GM18909 (cell line): ENCODE results near the gene BCAP31.

ENCODE experiments used
- ATAC-seq: cut with Tn5 transposase; IDR thresholded peaks from one replicate; pipeline ENCODE4 v1.9.1; 2021; ENCODE audit warnings: mild to moderate bottlenecking; ENCODE audit not compliant: unreplicated experiment, poor library complexity

Gene BCAP31

DNA sequence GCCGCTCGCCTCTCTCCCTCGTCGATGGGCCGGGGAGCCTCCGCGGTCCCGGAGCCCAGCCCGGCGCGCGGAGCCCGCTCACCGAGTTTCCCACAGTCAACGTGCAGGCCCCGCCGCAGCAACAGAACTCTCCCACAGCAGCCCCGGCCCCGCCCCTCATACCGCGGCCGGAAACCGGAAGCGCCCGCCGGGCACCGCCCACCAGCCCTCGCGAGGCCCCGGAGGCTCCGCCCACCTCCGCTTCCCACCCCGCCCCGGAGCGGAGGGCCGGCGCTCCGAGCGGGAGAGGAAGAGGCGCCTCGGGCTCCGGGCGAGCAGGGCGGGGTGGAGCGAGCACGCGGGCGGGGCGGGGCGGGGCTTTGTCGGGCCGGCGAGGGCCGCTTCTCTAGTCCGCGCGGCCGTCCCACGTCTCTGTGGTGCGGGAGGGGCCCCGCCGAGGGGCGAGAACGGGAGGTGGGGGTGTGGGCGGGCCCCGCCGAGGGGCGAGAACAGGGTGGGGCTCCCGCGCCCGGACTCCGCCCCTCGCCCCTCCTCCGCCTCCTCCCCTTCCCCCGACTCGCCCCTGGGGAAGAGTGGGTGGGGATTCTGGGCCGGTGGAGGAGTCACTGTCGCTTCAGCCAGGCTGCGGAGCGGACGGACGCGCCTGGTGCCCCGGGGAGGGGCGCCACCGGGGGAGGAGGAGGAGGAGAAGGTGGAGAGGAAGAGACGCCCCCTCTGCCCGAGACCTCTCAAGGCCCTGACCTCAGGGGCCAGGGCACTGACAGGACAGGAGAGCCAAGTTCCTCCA lies at the start of gene BCAP31, which contains the start of gene ABCD1:
BCAP31 (minus strand) TSS at position 136 of the 787 bp plus-strand sequence. CDS start 1,143 bp downstream, outside the sequence.
ABCD1 (plus strand) TSS at position 605 of the 787 bp plus-strand sequence. CDS start 411 bp downstream, outside the sequence.
- peak; percentile 53 for ATAC-seq

- no peak for ATAC-seq
These were observed 49.0 kb upstream of the BCAP31 start for GRCh38 chrX:153773218-153773611.

DNA sequence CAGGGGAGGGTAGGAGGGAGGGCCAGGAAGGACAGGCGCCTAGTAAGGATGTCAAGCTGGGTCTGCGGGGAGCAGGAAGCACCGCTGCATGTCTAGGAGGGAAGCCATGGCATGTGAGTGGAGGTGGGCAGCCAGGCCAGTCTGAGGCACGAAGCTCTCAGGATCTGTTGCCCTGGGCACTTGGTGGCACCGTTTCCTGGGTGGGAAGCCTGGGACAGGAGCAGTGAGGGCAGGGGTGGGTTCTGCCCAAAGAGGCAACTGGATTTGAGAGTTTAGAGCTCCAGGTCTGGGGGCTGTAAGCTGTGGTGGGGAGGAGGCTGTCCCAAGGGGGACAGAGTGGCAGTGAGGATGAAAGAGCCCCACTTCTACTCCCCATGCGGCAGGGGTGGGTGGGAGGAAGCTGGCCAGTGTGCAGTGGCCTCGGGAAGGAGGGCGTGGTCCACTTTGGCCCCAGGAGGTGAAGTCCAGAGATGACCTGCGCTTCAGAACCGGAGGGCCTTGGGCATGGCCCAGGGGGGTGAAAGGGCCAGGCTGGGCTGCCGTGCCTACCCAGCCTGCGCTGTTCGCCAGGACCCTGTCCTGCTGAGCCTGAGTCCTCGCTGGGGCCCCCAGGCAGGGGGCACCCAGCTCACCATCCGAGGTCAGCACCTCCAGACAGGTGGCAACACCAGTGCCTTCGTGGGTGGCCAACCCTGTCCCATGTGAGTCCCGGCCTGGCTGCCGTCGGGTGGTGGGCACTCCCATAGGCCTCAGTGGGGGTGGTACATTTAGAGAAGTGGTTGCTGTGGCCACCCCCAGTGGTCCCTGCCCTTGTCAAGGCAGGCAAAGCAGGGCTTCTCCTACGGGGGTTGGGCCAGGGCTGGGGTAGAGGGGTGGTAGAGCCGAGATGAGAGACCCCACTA lies 48.4 kb upstream of the BCAP31 start:
- ATAC-seq, result no peak

- no peak for ATAC-seq
These were observed 47.5 kb upstream of the BCAP31 start for GRCh38 chrX:153771415-153772315.

DNA sequence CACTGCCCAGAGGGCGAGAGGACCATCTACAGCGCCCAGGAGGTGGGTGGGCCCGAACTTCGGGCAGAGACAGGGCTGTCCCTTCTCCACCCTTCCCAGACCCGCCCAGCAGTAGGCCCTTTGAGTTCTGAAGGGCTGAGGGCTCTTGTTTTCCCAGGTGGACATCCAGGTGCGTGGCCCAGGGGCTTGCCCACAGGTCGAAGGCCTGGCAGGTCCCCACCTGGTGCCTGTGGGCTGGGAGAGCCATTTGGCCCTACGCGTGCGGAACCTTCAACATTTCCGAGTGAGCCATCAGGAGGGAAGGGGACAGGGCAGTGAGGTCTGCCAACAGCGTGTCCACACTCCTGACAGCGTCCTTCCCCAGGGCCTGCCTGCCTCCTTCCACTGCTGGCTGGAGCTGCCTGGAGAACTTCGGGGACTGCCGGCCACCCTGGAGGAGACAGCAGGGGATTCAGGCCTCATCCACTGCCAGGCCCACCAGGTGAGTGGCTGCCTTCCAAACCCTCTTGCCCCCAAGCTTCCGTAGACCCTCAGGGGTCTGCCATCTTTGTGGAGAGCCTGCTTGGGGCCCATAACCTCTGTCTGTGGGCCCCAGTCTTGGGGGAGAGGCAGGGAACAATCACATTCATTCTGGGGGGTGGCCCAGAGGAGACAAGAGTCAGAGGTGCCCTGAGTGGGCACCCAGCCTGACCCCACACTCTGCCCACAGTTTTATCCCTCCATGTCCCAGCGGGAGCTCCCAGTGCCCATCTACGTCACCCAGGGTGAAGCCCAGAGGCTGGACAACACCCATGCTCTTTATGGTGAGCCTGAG lies 46.6 kb upstream of the BCAP31 start:
- no peak for ATAC-seq

- ATAC-seq, result no peak
These were observed 45.8 kb upstream of the BCAP31 start for GRCh38 chrX:153769865-153770600.

DNA sequence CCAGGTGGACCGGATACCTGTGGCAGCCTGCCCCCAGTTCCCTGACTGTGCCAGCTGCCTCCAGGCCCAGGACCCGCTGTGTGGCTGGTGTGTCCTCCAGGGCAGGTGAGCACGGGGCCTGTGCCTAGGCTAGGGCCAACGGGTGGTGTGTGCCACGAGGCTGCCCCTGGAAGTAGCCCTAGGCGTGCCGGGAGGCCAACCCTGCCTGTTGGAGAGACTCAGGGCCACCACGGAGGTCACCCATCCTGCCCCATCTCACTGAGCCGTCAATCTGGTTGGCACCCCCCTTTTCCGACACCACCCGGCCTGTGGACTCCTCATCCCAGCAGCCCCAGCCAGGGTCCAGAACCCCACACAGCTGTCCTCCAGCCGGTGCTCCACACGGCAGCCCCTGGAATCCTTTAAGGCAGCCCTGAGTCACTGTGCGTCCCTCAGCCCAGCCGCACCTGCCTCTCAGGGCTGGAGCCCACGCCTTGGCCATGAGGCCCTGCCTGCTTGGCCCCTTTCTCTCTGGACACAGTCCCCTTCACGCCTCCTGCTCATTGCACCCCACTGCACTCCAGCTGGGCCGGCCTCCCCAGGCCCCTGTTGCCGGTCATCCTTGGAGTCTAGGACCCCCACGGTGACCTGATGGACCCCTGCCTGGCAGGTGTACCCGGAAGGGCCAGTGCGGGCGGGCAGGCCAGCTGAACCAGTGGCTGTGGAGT lies 45.1 kb upstream of the BCAP31 start:
- ATAC-seq, result no peak

- ATAC-seq, result no peak
These were observed 44.3 kb upstream of the BCAP31 start for GRCh38 chrX:153768311-153769157.

- ATAC-seq, result no peak
These were observed 43.5 kb upstream of the BCAP31 start for GRCh38 chrX:153767674-153768055.

GRCh38 chrX:153766871-153767673 lies 42.9 kb upstream of the BCAP31 start:
- ATAC-seq, result no peak

DNA sequence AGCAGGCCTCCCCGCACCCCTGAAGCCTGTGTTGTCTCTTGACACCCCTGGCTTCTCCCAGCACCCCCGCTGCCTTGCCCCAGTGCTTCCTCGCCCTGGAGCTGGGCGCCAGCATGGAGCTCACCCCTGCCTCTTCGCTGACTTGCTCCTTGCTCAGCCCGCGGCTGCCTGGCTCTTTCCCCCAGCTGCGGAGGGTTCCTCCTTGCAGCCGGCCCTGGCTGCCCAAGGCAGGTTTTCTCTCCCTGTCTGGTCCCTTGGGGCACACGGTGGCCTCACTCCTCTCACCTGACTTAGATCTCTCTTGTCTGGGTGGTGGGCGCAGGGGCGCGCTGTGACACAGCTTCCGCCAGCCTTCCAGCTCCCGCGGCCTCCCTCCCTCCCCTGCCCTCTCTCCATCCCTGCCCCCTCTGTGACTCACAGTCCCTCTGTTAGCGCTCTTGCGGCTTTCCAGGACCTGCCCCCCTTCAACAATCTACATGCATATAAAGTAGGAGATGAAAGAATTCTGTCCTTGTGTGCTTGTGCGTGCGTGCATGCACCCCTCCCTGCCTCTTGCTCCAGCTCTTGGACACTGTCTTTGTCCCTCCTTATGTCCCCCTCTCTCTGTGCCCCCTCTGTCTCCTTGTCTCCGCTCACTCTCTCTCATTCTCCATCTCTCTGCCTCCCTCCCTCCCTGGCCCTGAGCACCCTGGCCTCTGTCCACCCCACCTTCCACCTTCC lies 42.1 kb upstream of the BCAP31 start:
- no peak for ATAC-seq

- ATAC-seq, result no peak
These were observed 41.2 kb upstream of the BCAP31 start for GRCh38 chrX:153765138-153766079.

- no peak for ATAC-seq
These were observed 40.6 kb upstream of the BCAP31 start for GRCh38 chrX:153764786-153765137.

DNA sequence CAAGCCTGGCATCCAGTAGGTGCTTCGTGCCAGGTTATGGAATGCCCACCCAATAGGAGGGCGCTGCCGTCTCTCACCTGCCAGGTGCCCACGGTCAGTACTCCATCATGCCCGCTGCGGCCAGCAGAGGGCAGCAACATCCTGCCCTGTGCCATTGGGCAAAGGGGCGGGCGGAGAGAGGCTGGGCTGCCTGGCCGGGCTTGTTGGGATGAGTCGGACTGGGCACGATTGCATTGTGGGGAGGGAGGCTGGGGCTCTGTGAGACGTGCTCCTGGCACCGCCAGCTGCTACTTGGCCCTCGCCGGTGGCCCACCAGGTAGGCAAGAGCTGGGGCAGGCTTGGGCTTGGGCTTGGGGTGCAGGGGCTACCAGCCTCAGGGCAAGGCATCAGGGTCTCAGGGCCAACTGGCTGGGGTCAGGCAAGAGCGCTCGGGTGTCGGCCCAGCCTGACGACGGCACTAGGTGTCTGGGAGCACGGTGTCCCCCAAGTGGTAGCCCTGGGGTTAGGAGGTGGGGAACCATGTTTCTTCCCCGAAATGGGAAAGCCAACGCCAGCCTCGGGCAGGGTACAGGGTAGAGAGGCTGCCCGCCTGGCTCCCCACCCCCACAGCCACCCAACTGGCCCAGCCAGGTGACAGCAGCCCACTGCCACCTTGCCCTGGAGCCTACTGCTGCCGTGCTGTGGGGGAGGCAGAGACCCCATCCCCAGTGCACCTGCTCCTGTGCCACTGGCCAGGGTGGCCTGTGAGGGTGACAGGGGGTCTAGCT lies 40.0 kb upstream of the BCAP31 start, which contains the start of gene PLXNB3:
PLXNB3 (plus strand) TSS at position 261 of the 767 bp plus-strand sequence. CDS start 1,287 bp downstream, outside the sequence.
- peak; percentile 69 for ATAC-seq
